GM19328 (cell line): ENCODE data around the gene LGALSL.

Source experiments
- ATAC-seq: cut with Tn5 transposase; IDR thresholded peaks from one replicate; pipeline ENCODE4 v1.9.1; 2021; ENCODE audit warnings: mild to moderate bottlenecking, moderate library complexity; ENCODE audit not compliant: unreplicated experiment

LGALSL gene

DNA sequence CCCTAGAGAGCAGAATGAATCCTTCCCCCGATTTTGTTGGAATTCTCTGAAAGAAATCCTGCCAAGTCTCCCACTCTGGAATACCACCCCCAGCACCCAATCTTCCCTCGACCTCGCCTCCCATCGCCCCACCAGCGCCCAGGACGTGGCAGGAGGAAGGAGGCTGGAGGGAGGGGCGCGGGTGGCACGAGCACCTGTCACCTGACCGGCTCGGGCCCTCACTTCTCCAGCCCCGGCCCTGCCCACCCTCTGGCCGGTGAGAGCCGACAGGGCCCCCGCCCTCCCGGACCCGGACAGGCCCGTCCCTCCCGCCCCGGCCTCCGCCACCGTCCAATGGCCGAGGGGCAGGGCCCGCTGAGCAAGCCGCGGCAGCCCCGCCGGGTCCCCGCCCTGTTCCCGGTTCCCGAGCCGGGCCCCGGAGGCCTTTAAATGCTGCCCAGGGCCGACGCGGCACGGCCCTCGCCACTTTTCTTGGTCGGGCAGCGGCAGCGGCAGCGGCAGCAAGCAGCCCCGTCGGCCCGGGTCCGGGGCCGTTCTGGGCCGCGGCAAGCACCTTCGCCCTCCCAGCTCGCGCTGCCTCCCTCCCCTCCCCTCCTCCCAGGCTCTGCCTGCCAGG, at the start of gene LGALSL:
TSS of gene LGALSL (plus strand) at position 393 of the 616 bp plus-strand sequence. CDS start 384 bp downstream, outside the sequence.
- ATAC-seq: peak; percentile 72

DNA sequence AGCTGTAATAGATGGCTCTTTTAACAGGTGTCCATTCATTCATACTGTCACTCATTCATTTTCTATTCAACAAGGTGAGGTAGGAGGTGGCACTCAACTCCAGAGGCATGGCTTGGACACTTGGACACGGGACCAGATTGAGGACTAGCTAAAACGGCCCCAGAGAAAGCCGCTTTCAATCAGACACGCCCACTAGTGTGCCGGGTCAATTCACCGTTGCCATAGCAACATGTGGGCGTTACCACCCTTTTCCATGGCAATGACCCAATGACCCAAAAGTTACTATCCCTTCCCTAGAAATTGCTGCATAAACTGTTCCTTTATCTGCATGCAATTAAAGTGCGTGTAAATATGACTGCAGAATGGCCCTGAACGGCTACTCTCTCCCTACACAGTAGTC, 49.2 kb upstream of the LGALSL start:
- no peak for ATAC-seq

DNA sequence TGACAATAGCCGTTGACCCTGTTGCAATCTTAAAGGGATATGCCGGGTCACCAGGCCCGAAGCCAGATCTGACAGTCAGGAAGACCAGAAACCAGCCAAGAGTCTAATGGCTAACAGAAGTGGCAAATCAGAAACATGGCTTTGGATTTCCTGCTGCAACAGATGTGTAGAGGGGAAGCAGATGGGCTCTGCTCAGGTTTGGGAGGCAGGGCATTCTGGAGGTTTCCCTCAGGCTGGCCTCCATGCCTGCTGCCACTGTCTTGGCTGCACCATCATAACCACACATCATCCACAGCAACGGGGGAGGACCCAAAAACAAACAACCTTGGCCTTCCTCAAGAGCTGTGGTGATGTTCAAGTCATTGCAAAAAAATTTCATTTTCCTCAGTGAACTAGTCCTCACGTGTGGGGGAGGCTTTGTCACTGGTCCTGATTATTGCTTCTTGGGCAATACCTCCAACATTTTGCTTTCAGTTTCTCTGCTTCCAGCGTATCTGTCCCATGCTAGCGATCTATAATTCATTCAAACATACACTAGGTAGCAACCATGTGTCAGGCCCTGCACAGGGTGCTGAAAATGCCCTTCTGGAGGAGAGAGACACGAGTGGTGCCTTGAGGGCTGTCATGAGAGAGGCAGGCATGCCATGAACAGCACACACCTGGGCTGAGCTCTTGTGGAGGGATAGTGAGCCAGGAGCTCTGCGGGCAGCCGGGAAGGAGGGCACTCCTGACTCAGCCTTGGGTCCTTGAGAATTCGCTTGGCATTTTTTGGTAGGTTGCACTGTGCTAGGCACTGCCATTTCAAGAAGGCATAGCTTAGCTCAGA, 48.2 kb upstream of the LGALSL start:
- no peak for ATAC-seq

DNA sequence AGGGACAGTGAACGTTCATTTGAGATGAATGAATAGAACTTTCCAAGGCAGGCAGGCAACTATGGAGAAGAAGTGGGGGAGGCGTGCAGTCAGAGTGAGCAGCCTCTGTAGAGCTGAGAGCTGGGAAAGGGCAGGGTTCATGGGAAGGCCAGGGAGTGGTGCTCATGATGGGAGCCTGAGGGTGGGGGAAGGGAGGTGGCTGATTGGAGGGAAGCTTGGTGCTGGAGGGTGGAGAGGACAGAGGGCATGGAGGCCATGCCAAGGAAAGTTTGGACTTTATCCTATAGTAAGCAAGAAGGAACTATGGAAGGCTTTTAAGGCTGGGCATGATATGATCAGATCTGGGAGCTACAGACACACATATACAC, 47.6 kb upstream of the LGALSL start:
- ATAC-seq: no peak

DNA sequence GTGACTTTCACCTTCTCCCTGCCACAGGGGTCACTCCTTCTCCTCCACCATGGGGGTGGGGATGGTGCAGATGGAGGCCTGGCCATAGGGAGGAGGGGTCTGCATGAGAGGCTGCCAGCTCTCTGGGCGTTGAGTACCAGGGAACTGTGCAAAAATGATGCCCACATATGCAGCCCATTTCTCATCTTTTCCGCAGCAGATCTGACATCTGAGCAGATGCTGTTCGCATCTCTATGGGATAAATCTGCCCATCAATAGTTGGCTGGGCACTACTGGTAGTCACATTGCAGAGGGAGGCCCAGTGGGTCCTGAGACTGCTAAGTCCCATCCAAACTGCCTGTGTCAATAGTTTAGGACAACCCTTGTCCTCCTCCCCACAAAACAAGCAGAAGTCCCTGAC, 45.9 kb upstream of the LGALSL start:
- ATAC-seq: no peak

DNA sequence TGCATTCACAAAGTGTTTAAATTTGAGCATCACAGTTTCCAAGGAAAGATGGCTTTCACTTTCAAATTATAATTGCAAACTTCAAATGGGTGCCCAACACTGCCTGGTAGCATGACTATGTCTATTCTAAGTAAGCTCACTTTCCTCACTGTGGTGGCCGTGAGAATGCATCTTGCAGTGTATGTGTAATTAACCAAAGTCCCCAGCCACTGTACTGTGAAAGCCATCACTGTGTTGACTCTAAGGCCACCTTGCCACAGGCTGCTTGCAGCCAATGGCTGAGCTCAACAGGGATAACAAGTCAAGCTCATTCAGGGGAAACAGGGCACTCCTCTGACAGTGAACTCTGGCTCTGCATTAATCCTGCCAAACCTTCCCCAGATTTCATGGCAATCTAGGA, 43.3 kb upstream of the LGALSL start:
- ATAC-seq: no peak

DNA sequence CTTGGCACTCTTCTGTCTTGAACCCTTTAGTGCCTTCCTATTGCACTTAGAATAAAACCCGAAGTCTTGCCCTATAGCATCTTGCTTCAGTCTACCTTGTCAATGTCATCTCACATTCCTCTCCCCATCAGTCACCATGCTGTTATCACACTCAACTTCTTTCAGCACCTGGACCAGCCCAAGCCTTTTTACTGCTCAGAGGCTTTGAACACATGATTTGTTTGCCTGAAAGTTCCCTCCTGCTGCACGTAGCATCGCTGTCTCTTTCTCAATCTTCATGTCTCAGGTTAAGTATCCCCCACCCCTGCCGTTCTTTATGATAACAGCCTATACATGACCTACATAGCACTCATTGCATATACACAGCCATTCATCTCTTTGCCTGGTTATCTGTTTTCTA, 41.3 kb upstream of the LGALSL start:
- ATAC-seq: no peak

DNA sequence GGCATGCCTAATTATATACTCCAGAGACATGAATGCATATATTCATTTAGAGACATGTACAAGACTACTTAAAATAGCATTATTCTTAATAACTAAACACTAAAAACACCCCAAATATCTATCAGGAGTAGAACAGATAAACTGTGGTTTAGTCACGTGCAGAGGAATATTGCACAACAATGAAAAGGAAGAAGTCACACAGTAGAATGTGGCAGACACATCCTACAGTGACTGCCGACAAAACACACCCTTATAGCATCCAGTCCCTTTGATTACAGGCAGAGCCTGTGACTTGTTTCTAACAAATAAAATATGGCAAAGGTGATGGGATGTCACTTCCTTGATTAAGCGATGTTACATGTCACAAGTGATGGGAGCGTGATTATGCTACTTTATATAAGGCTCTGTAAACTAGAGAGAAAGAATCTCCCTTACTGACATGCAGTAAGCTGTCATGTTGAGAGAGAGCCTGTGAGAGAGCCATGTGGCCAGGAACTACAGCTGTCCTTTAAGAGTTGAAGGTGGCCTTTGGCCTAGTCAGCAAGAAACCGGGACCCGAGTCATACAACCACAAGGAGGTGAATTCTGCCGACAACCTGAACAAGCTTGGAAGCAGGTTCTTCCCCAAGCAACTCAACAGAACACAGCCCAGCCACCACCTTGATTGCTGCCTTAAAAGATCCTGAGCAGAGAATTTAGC, 39.1 kb upstream of the LGALSL start:
- ATAC-seq: no peak

DNA sequence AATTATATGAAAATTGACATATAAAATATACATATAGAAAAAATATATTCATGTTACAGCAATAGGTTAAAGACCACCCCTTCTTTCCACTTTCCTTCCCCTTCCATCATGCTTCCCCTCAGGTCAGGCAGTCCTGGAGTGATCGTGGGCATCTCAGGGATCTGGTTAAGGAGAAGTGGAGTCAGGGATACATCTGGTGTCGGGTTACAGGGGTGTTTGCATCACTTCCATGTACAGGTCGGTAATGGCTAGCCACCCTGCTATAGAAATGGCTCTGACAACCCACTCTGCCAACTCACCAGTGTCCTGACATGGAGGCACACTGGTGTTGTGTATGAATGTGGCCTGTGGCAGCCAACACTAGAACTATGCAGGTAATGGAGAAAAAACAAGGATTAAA, 36.3 kb upstream of the LGALSL start:
- ATAC-seq: no peak

DNA sequence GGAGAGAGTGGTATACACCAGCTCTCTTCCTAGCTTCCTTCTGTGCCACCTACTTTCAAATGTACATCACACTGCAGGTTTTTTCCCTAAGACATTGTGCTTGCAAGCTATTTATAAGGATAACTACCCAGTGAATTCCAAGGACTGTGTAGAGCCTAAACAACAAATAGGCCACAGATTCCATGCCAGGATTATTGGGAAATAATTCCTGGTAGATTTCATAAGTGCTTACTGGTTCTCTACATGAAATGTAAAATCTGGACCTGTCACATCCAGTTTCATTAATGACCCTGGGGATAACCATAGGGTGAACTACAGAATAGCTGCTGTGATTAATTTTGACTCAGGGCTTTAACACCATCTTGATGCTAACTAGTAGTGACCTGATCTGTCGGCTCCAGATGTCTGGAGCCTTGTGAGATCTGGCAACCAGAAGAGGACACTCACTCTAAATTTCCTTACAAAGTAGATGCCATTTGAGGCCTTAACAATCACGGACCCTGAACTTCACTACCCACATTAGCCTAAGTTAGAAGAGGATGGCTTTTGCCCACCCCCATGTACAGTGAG, 34.3 kb upstream of the LGALSL start:
- no peak for ATAC-seq

DNA sequence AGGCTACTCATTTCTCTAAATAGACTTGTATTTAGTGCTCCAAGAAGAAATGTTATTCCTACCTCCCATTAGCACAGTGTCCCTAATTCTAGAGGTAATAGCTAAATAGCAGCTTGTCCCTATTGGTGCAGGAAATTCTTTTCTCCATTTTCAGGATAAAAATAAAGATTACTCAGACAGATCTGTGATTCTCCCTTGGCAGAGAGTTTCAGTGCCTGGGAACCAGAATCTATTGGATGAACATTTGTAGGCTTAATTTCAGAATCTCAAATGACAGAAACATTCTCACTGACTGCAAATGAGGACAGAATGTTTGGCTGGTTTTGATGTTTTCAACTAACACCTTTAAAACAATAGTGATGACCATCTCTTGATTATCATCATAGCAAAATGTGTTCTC, 33.3 kb upstream of the LGALSL start:
- no peak for ATAC-seq

DNA sequence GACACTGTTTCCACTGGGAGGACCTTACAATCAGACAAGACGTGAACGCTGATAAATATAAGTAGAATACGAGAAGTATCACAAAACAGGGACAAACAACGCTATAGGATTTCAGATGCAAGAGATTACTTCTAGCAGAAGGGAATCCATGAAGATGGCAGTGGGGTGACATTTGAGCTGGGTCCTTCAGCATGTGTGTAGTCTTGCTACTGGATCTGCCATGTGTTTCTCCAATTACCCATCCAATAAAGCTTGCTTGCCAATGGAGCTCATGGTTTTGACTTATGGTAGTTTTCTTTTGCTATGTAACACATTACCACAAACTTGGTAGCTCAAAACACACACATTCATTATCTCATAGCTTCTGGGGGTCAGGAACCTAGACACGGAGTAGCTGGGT, 32.8 kb upstream of the LGALSL start:
- ATAC-seq: no peak

DNA sequence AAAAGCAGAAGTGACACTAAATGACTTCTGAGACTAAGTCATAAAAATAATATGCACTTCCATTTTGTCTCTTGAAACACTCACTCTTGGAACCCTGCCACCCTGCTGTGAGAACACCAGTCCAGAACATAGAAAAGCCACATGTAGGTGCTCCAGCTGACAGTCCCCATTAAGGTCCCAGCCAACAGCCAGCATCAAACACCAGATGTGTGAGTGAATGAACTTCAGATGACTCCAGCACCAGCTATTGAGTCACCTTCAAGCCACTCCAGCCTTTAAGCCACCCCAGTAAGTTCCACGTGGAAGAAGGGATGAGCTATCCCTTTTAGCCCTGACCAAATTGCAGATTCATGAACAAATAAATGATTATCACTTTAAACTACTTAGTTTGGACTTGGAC, 31.5 kb upstream of the LGALSL start:
- no peak for ATAC-seq

DNA sequence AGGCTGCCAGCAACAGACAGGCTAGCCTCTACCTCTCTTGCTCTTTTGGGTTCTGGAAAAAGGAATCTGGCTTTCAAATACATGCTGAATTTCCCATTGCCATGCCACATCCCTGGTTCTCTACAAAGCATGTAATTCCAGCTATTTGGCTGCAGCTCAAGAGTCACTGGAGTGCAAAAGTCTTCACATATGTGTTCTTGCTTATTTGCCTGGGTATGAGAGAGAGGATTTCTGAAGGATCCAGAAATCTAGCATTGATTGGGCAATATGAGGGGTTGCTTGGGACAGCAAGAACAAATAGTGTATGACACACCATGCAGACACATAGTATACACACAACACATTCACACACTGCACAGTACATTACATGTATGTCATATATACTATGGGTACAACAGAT, 30.7 kb upstream of the LGALSL start:
- ATAC-seq: no peak

DNA sequence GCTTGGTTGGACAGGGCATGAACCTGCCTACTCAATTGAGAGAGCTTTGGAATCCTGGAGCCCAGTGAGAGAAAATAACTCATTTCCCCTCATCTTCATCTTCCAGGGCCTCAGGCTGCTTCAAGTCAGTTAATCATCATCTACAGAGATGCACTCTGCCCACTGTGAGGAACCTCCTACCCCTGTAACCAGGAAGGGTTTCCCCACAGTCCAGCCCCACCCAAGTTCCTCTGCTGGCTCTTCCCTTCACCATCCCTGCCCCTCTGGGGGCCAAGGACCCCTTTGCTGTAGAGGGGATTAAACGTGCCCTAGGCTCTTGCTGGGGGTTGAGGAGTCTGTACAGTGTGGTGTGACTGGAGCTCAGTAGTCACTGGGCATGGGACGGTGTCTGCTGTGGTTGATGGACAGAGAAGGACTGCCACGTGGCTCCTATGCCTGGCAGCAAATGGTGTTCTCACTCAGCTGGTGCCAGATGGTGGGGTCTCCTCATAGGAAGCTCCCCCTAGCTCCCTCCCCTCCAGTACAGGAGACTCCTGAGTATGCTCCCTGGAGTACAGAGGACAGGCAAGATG, 29.5 kb upstream of the LGALSL start:
- no peak for ATAC-seq

DNA sequence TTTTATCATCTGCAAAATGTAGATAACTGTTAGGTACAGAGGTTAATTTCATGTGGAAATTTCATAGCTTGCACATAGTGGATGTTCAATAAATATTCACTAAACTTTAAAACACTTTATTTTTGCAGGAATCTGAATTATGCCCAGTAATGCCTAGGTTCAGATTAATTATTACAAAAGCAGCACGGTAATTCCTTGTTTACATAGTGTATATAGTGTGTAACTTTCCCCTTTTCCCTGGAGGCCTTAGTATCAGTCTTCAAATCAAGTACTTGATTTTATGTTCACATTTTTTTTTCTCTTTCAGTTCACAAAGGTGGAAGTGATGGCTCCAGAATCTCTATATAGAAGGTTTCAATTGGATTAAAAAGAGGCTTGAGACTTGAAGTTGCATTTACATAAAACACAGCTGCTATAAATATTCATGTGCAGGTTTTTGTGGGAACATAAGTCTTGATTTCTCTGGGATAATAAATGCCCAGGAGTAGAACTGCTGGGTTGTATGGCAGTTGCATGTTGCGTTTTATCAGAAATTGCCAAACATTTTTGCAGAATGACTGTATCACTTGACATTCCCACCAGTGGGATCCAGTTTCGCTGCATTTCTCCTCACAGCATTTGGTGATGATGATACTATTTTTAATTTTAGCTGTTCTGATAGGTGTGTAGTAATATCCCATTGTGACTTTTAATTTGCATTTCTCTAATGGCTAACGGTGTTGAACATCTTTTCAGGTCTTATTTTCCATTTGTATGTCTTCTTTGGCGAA, 27.6 kb upstream of the LGALSL start:
- no peak for ATAC-seq

DNA sequence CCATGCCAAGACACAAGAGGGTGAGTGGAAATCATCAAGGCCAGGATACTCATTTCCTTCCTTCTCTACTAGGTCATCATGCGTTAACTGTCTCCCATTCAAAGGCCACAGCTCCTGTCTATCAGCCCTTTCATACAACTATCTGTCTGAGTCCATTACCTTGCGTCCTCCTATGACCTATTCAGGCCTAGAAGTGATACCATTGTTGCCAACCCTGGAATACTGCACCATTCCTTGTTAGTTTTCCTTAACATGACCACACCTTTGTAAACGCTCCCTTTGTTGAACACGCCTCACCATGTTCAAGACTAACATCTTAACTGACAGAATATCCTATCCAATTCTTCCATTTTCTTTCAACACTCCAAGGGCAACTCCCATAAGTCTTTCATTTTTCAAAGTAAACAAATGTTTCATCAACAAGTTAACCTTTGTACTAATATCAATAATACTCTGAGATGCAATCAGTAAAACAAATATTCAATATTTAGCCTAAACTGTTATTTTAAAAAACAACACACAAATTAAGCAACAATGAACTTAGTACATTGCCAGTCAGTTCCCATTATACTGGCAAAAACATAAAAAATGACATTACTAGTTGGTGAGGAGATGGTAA, 19.8 kb upstream of the LGALSL start:
- no peak for ATAC-seq

DNA sequence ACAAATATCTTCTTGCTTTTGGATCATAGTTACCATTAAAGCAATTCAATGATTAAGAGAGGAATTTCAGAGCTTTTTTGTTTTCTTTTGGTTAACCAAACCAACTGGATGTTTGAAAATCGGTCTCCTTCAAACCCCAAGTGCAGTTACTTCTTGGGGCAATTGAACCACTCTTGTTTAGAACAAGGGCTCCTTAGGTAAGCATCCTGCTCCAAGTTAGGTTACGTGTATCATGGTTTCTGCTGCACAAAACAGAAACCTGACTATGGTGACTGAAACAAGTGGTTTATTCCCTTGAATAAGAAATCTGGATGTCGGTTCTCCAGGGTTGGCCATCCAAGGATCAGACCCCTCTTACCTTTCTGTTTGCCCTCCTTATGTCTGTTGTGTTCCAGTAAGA, 16.1 kb upstream of the LGALSL start:
- ATAC-seq: no peak

DNA sequence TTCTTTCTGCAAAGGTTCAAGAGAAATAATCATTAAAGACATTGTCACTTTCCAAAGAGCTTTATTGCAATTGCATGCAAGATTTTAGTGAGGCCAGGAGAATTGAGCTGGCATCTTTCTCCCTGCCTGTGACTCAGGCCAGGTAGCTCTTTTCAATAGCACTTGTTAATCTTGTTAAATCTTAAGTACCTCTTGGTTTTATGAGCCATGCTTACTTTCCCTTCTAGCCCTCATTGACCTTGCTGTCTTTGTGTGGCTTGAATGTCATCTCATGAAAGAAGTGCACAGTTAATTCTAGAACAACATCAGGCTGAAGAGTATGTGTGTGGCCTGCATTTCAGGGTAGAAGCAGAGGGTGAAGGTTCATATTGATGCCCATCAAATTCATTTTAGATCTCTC, 14.8 kb upstream of the LGALSL start:
- no peak for ATAC-seq

DNA sequence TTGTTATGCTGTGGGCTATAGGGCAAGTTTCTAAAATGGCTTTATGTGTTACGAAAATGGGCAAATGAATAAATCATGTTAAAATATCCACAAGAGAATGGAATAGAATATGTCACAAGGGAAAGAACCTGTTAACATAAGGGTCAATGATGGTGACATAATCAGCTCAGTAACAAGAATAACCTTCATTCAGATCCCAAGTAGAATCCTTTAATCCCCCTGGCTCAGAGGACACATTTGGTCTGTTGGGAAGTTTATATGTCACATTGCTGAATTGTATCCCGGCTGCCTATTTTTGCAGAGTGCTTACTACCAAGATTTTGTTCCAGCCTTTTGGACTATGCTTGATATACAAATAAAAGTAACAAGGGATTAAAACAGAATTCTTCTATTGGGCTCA, 13.1 kb upstream of the LGALSL start:
- no peak for ATAC-seq
